ENCODE results near the gene TMEM220. TPM values are rescaled to one million over a fixed set of nuclear protein-coding genes. Genes with fewer than 3 reads are reported as not detected.
A peak's percentile ranks its signal among the peaks of the same experiment; 100 is the strongest.
"Not testable (repeated sequence)": the region's sequence is repeated elsewhere in the genome, so short reads cannot be mapped to it uniquely, and the experiment has no call there.

TMEM220 gene
- total RNA-seq, 6 donors from 2014 or later, result 1.4 to 16.6 (median 6.8) TPM

DNA sequence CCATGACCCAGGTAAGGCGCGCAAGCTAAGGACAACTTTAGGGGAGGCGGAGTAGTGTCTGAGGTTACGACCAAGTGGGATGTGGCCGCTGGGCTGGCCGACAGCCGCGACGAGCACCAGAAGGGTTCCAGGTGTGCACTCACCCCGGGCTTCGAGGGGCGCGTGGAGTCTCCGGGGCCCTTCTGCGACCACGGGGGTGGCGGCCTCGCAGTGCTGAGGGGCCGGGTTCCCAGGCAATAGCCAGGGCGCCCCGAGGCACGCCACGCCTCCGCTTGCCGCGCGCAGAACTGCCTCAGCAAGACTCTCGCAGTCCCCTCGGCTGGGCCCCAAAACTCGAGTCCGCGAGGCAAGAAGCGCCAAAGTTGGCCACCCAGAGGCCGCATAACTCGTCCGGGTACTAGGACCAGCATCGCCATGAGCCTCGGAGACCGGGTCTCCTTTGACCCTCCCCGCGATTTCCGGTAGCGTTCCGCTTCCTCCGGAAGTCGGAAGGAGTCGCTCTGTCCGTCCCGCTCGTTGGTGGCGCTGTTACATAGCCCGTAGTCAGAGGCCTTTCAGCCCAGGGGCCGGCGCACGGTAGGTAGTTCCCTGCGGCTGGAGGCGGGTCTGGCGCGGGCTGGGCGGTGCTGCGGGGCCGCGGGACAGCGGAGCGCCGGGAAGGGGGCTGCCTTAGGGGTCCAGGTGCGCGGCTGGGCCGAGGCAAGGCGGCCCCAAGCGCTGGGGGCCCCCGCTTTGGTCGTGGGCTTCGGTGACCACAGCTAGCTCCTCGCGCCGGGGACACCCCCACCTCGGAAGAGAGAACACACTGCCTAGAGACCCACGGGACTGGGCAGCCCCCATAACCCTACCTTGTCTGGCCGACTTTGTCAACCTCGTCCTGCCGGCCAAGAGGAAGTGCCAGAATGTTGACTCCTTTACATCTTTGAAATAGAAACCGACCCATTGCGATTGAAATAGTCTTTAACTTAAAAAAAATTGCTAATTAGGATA lies 32.4 kb downstream of the TMEM220 start, which contains the start of the genes ADPRM and SCO1:
TSS of gene ADPRM (plus strand) at position 503 of the 990 bp plus-strand sequence. CDS start 7,333 bp downstream, outside the sequence.
TSS of gene SCO1 (minus strand) at position 442 of the 990 bp plus-strand sequence. CDS start at position 416, 26 bp downstream.
- 0% methylated on average over 8 to 35 of the region's 84 CpGs for WGBS, 2 donors
- Histone ChIP-seq H3K9me3 (no peaks in the 10 kb centered on the region), H3K4me3 (peak within 1 kb of the TSS; percentile 84 to 97 (median 91)), H3K27me3 (no peaks in the 10 kb centered on the region), H3K36me3 (peaks cover 0 to 27% (median 13%) of the 10 kb centered on the region in 4 donors), H3K27ac (peak within 1 kb of the TSS; percentile 91 to 95 (median 94)), H3K4me1 (peaks cover 16 to 32% (median 17%) of the 10 kb centered on the region in 4 donors)
- TF ChIP-seq POLR2AphosphoS5 (IDR thresholded peaks at IDR 0.05) (peak; percentile 94 to 96), POLR2A (IDR thresholded peaks at IDR 0.05) (peak in 3 of 4 donors; percentile 83 to 97 (median 92)), EP300 (IDR thresholded peaks at IDR 0.05) (peak in 1 of 4 donors; percentile 31)
- TF ChIP-seq, protein P1, sequence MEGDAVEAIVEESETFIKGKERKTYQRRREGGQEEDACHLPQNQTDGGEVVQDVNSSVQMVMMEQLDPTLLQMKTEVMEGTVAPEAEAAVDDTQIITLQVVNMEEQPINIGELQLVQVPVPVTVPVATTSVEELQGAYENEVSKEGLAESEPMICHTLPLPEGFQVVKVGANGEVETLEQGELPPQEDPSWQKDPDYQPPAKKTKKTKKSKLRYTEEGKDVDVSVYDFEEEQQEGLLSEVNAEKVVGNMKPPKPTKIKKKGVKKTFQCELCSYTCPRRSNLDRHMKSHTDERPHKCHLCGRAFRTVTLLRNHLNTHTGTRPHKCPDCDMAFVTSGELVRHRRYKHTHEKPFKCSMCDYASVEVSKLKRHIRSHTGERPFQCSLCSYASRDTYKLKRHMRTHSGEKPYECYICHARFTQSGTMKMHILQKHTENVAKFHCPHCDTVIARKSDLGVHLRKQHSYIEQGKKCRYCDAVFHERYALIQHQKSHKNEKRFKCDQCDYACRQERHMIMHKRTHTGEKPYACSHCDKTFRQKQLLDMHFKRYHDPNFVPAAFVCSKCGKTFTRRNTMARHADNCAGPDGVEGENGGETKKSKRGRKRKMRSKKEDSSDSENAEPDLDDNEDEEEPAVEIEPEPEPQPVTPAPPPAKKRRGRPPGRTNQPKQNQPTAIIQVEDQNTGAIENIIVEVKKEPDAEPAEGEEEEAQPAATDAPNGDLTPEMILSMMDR (IDR thresholded peaks at IDR 0.05), result peak in 4 of 6 experiments; percentile 25 to 57 (median 46)
- ATAC-seq (ENCODE audit: low FRiP score in 2 of 2) (peak; percentile 99), DNase-seq (peak; percentile 95 to 97)

DNA sequence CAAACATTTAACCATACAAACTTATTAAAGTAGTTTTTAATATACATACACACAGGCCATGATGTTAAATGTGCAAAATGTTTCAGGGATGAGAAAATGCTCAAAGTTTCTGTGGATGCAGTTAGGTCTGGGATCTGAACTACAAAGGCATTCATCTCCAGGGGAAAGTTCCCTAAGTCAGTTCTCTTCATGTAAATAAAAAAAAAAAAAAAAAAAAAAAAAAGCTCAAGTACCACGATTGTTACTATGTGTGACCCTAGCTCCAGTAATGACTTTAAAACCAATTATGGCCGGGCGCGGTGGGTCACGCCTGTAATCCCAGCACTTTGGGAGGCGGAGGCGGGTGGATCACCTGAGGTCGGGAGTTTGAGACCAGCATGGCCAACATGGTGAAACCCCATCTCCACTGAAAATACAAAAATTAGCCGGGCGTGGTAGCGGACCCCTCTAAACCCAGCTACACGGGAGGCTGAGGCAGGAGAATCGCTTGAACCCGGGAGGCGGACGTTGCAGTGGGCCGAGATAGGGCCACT lies 33.9 kb downstream of the TMEM220 start:
- Histone ChIP-seq H3K4me3 (peak overlapping the region in 1 of 4 donors; percentile 84), H3K36me3 (peaks cover 5 to 41% (median 28%) of the 10 kb centered on the region in 4 donors), H3K4me1 (peaks cover 13 to 28% (median 17%) of the 10 kb centered on the region in 4 donors)
- not testable (repeated sequence) for H3K9me3 ChIP-seq; H3K27me3 ChIP-seq; ATAC-seq (ENCODE audit: low FRiP score in 2 of 2); H3K27ac ChIP-seq
- DNase-seq, result peak in 1 of 2 donors; percentile 33
- WGBS, 2 donors, result 89 to 92% methylated on average over 17 of the region's 17 CpGs

DNA sequence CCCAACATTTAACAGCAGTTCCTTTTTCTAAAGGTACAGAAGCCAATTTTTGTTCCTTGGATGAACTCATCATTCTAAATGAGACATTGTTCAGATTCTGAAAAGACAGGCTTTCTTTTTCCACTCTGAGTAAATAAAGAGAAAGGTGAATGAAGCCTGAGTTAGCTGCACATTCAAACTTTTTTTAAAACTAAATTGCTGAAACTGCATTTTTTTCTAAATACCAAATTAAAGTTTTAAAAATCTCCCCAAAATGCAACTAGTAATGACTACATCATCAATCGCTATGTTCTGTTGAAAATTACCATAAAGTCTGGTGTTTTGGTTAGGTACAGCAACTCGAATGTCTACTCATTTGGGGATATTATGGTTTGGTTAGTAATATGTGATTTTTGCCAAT lies 42.3 kb downstream of the TMEM220 start:
- Histone ChIP-seq H3K27me3 (no peaks in the 10 kb centered on the region), H3K4me1 (no peaks in the 10 kb centered on the region), H3K27ac (no peak overlapping the region), H3K4me3 (no peak overlapping the region), H3K9me3 (no peaks in the 10 kb centered on the region), H3K36me3 (peaks cover 18 to 73% (median 47%) of the 10 kb centered on the region in 4 donors)
- WGBS, 2 donors, result 91% methylated on average over 2 of the region's 2 CpGs
- ATAC-seq (ENCODE audit: low FRiP score in 2 of 2) (no peak), DNase-seq (no peak)
- TF ChIP-seq, protein P1 (IDR thresholded peaks at IDR 0.05), result no peak
- TF ChIP-seq POLR2A (IDR thresholded peaks at IDR 0.05) (no peak), POLR2AphosphoS5 (IDR thresholded peaks at IDR 0.05) (no peak), EP300 (IDR thresholded peaks at IDR 0.05) (no peak)

DNA sequence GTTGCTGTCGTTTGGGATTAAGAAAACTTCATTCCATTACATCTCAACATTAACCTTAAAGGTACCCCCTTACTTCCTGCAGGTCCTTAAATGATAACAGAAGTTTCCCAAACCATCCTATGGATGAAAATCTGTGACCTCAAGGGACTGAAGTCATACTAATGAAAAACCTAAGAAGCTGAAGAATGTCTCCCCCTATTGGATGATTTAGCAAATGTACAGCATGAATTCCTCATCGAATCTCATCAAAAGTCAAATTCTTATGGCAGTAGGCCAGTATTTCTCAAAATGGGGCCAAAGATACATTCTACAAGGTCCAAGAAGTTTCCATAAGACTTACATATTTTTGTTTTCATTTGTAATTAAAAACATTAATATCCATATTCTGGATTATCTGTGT lies 46.0 kb downstream of the TMEM220 start:
- H3K27me3 ChIP-seq, result no peaks in the 10 kb centered on the region
- H3K27ac ChIP-seq, result no peak overlapping the region
- TF ChIP-seq POLR2AphosphoS5 (IDR thresholded peaks at IDR 0.05) (no peak), POLR2A (IDR thresholded peaks at IDR 0.05) (no peak), EP300 (IDR thresholded peaks at IDR 0.05) (no peak)
- TF ChIP-seq, protein P1 (IDR thresholded peaks at IDR 0.05), result peak in 2 of 6 experiments; percentile 12 to 15
- no peaks in the 10 kb centered on the region for H3K4me1 ChIP-seq
- peaks cover 23 to 71% (median 40%) of the 10 kb centered on the region in 4 donors for H3K36me3 ChIP-seq
- WGBS, 2 donors, result 59 to 73% methylated on average over 2 of the region's 2 CpGs
- no peak for ATAC-seq (ENCODE audit: low FRiP score in 2 of 2)
- no peaks in the 10 kb centered on the region for H3K9me3 ChIP-seq
- DNase-seq, result no peak
- no peak overlapping the region for H3K4me3 ChIP-seq

DNA sequence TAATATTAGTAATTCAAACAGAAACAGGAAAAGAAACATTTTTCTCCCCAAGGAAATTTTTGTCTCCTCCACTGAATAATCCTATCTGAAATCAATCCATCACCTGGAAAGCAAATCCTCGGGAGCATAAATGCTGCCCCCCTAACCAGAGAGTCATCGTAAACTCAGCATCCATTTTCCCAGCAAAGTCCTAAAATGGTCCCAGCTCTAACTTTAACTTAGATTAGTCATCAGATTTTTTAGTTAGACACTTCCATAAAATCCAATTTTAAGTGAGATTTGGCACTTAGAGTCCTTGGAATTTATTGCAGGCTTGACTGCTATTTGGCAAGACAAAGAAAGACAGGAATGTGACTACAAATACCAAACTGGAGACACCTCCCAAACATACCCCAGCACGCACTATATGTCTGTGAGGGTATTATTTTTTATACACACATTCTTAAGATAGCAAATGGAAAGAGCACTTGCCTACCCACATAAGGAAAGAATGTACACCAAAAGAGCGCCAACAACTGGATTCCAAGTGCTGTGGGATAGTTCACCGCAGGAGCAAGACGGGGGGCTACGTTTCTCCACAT lies 47.9 kb downstream of the TMEM220 start:
- no peak overlapping the region for H3K4me3 ChIP-seq
- no peaks in the 10 kb centered on the region for H3K4me1 ChIP-seq
- no peak overlapping the region for H3K27ac ChIP-seq
- ATAC-seq (ENCODE audit: low FRiP score in 2 of 2), result no peak
- H3K36me3 ChIP-seq, result peaks cover 25 to 79% (median 48%) of the 10 kb centered on the region in 4 donors
- TF ChIP-seq EP300 (IDR thresholded peaks at IDR 0.05) (no peak), POLR2AphosphoS5 (IDR thresholded peaks at IDR 0.05) (no peak), POLR2A (IDR thresholded peaks at IDR 0.05) (no peak)
- TF ChIP-seq, protein P1 (IDR thresholded peaks at IDR 0.05), result no peak
- DNase-seq, result no peak
- WGBS, 2 donors, result 81 to 84% methylated on average over 7 of the region's 7 CpGs
- H3K9me3 ChIP-seq, result no peaks in the 10 kb centered on the region
- no peaks in the 10 kb centered on the region for H3K27me3 ChIP-seq
